Measurements from ENCODE around the gene TNFRSF12A.

- TF ChIP-seq CTCF (IDR thresholded peaks at IDR 0.05) (no peak), POLR2A (IDR thresholded peaks at IDR 0.05) (no peak), EP300 (IDR thresholded peaks at IDR 0.05) (no peak), POLR2AphosphoS5 (IDR thresholded peaks at IDR 0.05) (no peak)
These were observed 5.8 kb downstream of the TNFRSF12A start for GRCh38 chr16:3026003-3026378.
